ENCODE results near the gene DGKQ. TPM values are rescaled to one million over a fixed set of nuclear protein-coding genes. Genes with fewer than 3 reads are reported as not detected.

DGKQ gene
- total and polyA plus RNA-seq, 3 experiments from 2014 or later = 17.2 to 26.2 (median 19.6) TPM

- CTCF ChIA-PET = no interaction called here
- Mint-ChIP-seq H3K4me3 (no peak overlapping the region), H3K4me1 (peaks cover 0 to 1% (median 0%) of the 10 kb centered on the region in 3 donors), H3K9me3 (no peaks in the 10 kb centered on the region), H3K36me3 (peaks cover 0 to 59% (median 1%) of the 10 kb centered on the region in 3 donors), H3K27me3 (no peaks in the 10 kb centered on the region), H3K27ac (peak overlapping the region in 1 of 8 donors; percentile 77)
- H3K4me1 ChIP-seq (ENCODE audit: insufficient read depth, low read length) = no peaks in the 10 kb centered on the region
- no peaks in the 10 kb centered on the region for H3K27me3 ChIP-seq (ENCODE audit: insufficient read depth, low read length, poor library complexity, severe bottlenecking)
- no peaks in the 10 kb centered on the region for H3K36me3 ChIP-seq (ENCODE audit: insufficient read depth, low read length)
- no peak overlapping the region for H3K4me3 ChIP-seq (ENCODE audit: low read length)
- no peaks in the 10 kb centered on the region for H3K9me3 ChIP-seq (ENCODE audit: low read length)
- POLR2A ChIA-PET = no interaction called here
- H3K27ac ChIP-seq (ENCODE audit: low read depth, low read length) = no peak overlapping the region
- DNase-seq = peak in 1 of 5 donors; percentile 46
Observed at GRCh38 chr4:955931-956381, 17.4 kb downstream of the DGKQ start.

- peak in 1 of 5 donors; percentile 41 for DNase-seq
- POLR2A ChIA-PET = no interaction called here
- H3K36me3 ChIP-seq (ENCODE audit: insufficient read depth, low read length) = no peaks in the 10 kb centered on the region
Observed at GRCh38 chr4:955161-955921, 18.0 kb downstream of the DGKQ start.

GRCh38 chr4:954211-955020 is 19.0 kb downstream of the DGKQ start:
- peak overlapping the region in 2 of 8 donors; percentile 47 to 57 for H3K27ac Mint-ChIP-seq
- no peak overlapping the region for H3K27ac ChIP-seq (ENCODE audit: low read depth, low read length)

More at GRCh38 chr4:955161-955921, 18.0 kb downstream of the DGKQ start:
- H3K4me1 ChIP-seq (ENCODE audit: insufficient read depth, low read length) = no peaks in the 10 kb centered on the region
- H3K4me3 Mint-ChIP-seq = no peak overlapping the region
- no peaks in the 10 kb centered on the region for H3K9me3 Mint-ChIP-seq
- H3K27me3 ChIP-seq (ENCODE audit: insufficient read depth, low read length, poor library complexity, severe bottlenecking) = no peaks in the 10 kb centered on the region
- H3K27ac Mint-ChIP-seq = peak overlapping the region in 1 of 8 donors; percentile 17
- H3K27me3 Mint-ChIP-seq = no peaks in the 10 kb centered on the region
- H3K36me3 Mint-ChIP-seq = peaks cover 0 to 52% (median 1%) of the 10 kb centered on the region in 3 donors
- H3K4me3 ChIP-seq (ENCODE audit: low read length) = no peak overlapping the region
- H3K4me1 Mint-ChIP-seq = peaks cover 0 to 1% (median 0%) of the 10 kb centered on the region in 3 donors
- no peak overlapping the region for H3K27ac ChIP-seq (ENCODE audit: low read depth, low read length)
- no peaks in the 10 kb centered on the region for H3K9me3 ChIP-seq (ENCODE audit: low read length)
- CTCF ChIA-PET = no interaction called here

GRCh38 chr4:953574-953915 is 19.8 kb downstream of the DGKQ start:
- peaks cover 0 to 1% (median 0%) of the 10 kb centered on the region in 3 donors for H3K4me1 Mint-ChIP-seq
- Histone ChIP-seq H3K4me3 (ENCODE audit: low read length) (no peak overlapping the region), H3K4me1 (ENCODE audit: insufficient read depth, low read length) (no peaks in the 10 kb centered on the region), H3K36me3 (ENCODE audit: insufficient read depth, low read length) (no peaks in the 10 kb centered on the region), H3K27me3 (ENCODE audit: insufficient read depth, low read length, poor library complexity, severe bottlenecking) (no peaks in the 10 kb centered on the region), H3K9me3 (ENCODE audit: low read length) (no peaks in the 10 kb centered on the region), H3K27ac (ENCODE audit: low read depth, low read length) (no peak overlapping the region)
- CTCF ChIA-PET = interaction anchor here (1.2 kb wide), 1 partner anchor 34 kb away, joined by 4 read pairs; no protein-coding TSS in a partner anchor
- H3K9me3 Mint-ChIP-seq = no peaks in the 10 kb centered on the region
- no peaks in the 10 kb centered on the region for H3K27me3 Mint-ChIP-seq
- no peak for DNase-seq
- peaks cover 0 to 39% (median 3%) of the 10 kb centered on the region in 3 donors for H3K36me3 Mint-ChIP-seq
- no peak overlapping the region for H3K4me3 Mint-ChIP-seq
- POLR2A ChIA-PET = no interaction called here
- H3K27ac Mint-ChIP-seq = peak overlapping the region in 1 of 8 donors; percentile 38

More at GRCh38 chr4:954211-955020, 19.0 kb downstream of the DGKQ start:
- no peaks in the 10 kb centered on the region for H3K36me3 ChIP-seq (ENCODE audit: insufficient read depth, low read length)
- peak in 1 of 5 donors; percentile 30 for DNase-seq
- Mint-ChIP-seq H3K4me1 (peaks cover 0 to 1% (median 0%) of the 10 kb centered on the region in 3 donors), H3K27me3 (no peaks in the 10 kb centered on the region), H3K36me3 (peaks cover 0 to 44% (median 1%) of the 10 kb centered on the region in 3 donors), H3K4me3 (no peak overlapping the region), H3K9me3 (no peaks in the 10 kb centered on the region)
- H3K27me3 ChIP-seq (ENCODE audit: insufficient read depth, low read length, poor library complexity, severe bottlenecking) = no peaks in the 10 kb centered on the region
- no peaks in the 10 kb centered on the region for H3K4me1 ChIP-seq (ENCODE audit: insufficient read depth, low read length)
- H3K9me3 ChIP-seq (ENCODE audit: low read length) = no peaks in the 10 kb centered on the region
- ChIA-PET POLR2A (no interaction called here), CTCF (interaction anchor here (1.2 kb wide), 1 partner anchor 33 kb away, joined by 4 read pairs; no protein-coding TSS in a partner anchor)
- no peak overlapping the region for H3K4me3 ChIP-seq (ENCODE audit: low read length)

- Histone ChIP-seq H3K36me3 (ENCODE audit: insufficient read depth, low read length) (no peaks in the 10 kb centered on the region), H3K9me3 (ENCODE audit: low read length) (no peaks in the 10 kb centered on the region), H3K27me3 (ENCODE audit: insufficient read depth, low read length, poor library complexity, severe bottlenecking) (no peaks in the 10 kb centered on the region), H3K27ac (ENCODE audit: low read depth, low read length) (no peak overlapping the region), H3K4me1 (ENCODE audit: insufficient read depth, low read length) (no peaks in the 10 kb centered on the region), H3K4me3 (ENCODE audit: low read length) (no peak overlapping the region)
- no peaks in the 10 kb centered on the region for H3K9me3 Mint-ChIP-seq
- peaks cover 0 to 1% (median 0%) of the 10 kb centered on the region in 3 donors for H3K4me1 Mint-ChIP-seq
- no peaks in the 10 kb centered on the region for H3K27me3 Mint-ChIP-seq
- H3K27ac Mint-ChIP-seq = peak overlapping the region in 1 of 8 donors; percentile 38
- CTCF ChIA-PET = no interaction called here
- peak in 1 of 5 donors; percentile 39 for DNase-seq
- H3K4me3 Mint-ChIP-seq = no peak overlapping the region
- H3K36me3 Mint-ChIP-seq = peaks cover 0 to 36% (median 3%) of the 10 kb centered on the region in 3 donors
- POLR2A ChIA-PET = no interaction called here
Observed at GRCh38 chr4:952881-953573, 20.3 kb downstream of the DGKQ start.

- ChIA-PET POLR2A (no interaction called here), CTCF (no interaction called here)
- Histone ChIP-seq H3K36me3 (ENCODE audit: insufficient read depth, low read length) (no peaks in the 10 kb centered on the region), H3K27me3 (ENCODE audit: insufficient read depth, low read length, poor library complexity, severe bottlenecking) (no peaks in the 10 kb centered on the region), H3K9me3 (ENCODE audit: low read length) (no peaks in the 10 kb centered on the region), H3K27ac (ENCODE audit: low read depth, low read length) (no peak overlapping the region), H3K4me3 (ENCODE audit: low read length) (no peak overlapping the region), H3K4me1 (ENCODE audit: insufficient read depth, low read length) (no peaks in the 10 kb centered on the region)
- Mint-ChIP-seq H3K36me3 (peaks cover 0 to 28% (median 3%) of the 10 kb centered on the region in 3 donors), H3K4me1 (peaks cover 0 to 1% (median 0%) of the 10 kb centered on the region in 3 donors), H3K27ac (peak overlapping the region in 1 of 8 donors; percentile 33), H3K27me3 (no peaks in the 10 kb centered on the region), H3K9me3 (no peaks in the 10 kb centered on the region), H3K4me3 (no peak overlapping the region)
- no peak for DNase-seq
Observed at GRCh38 chr4:951594-952468, 21.5 kb downstream of the DGKQ start.

GRCh38 chr4:951186-951585 is 22.2 kb downstream of the DGKQ start:
- Mint-ChIP-seq H3K9me3 (no peaks in the 10 kb centered on the region), H3K36me3 (peaks cover 0 to 25% (median 3%) of the 10 kb centered on the region in 3 donors), H3K4me3 (no peak overlapping the region), H3K4me1 (peaks cover 0 to 1% (median 0%) of the 10 kb centered on the region in 3 donors), H3K27me3 (no peaks in the 10 kb centered on the region), H3K27ac (no peak overlapping the region)
- no peak for DNase-seq
- ChIA-PET POLR2A (no interaction called here), CTCF (no interaction called here)
- Histone ChIP-seq H3K4me1 (ENCODE audit: insufficient read depth, low read length) (no peaks in the 10 kb centered on the region), H3K27me3 (ENCODE audit: insufficient read depth, low read length, poor library complexity, severe bottlenecking) (no peaks in the 10 kb centered on the region), H3K27ac (ENCODE audit: low read depth, low read length) (no peak overlapping the region), H3K9me3 (ENCODE audit: low read length) (no peaks in the 10 kb centered on the region), H3K4me3 (ENCODE audit: low read length) (no peak overlapping the region), H3K36me3 (ENCODE audit: insufficient read depth, low read length) (no peaks in the 10 kb centered on the region)
